SK-N-SH treated with all-trans-retinoic acid at 6 μM for 48 hours (cell line): ENCODE data around the gene JAML.

ENCODE experiments used
- ATAC-seq: fragments of 200-7000 bp; cut with Tn5 transposase; 3 replicates; pipeline ENCODE4 v1.9.1; 2020; ENCODE audit warnings: mild to moderate bottlenecking, moderate library complexity
- BACH2 ChIP-seq: fragments of 250-450 bp; sonication (Bioruptor Pico); IDR thresholded peaks from 2 replicates; pipeline ENCODE4 v1.9.0; 2021; ENCODE audit warnings: mild to moderate bottlenecking, borderline replicate concordance
- CSDC2 ChIP-seq: fragments of 250-450 bp; sonication (Bioruptor Pico); IDR thresholded peaks from 2 replicates; pipeline ENCODE4 v1.5.0; 2020; ENCODE audit warnings: mild to moderate bottlenecking, moderate library complexity
- ESRRG ChIP-seq: fragments of 250-450 bp; sonication (Bioruptor Pico); IDR thresholded peaks from 2 replicates; pipeline ENCODE4 v1.6.1; 2021; ENCODE audit warnings: mild to moderate bottlenecking
- GLIS3 ChIP-seq: fragments of 250-450 bp; sonication (Bioruptor Pico); IDR thresholded peaks from 2 replicates; pipeline ENCODE4 v1.5.0; 2020; ENCODE audit warnings: mild to moderate bottlenecking, moderate library complexity
- ISL1 ChIP-seq: fragments of 250-450 bp; sonication (Bioruptor Pico); IDR thresholded peaks from 2 replicates; pipeline ENCODE4 v2.1.2; 2022; ENCODE audit warnings: mild to moderate bottlenecking, moderate library complexity
- PPARA ChIP-seq: fragments of 250-450 bp; sonication (Bioruptor Pico); IDR thresholded peaks from 2 replicates; pipeline ENCODE4 v1.5.0; 2020; ENCODE audit warnings: mild to moderate bottlenecking, borderline replicate concordance
- RARB ChIP-seq: fragments of 250-450 bp; sonication (Bioruptor Pico); IDR thresholded peaks from 2 replicates; pipeline ENCODE4 v1.8.0; 2021; ENCODE audit warnings: mild to moderate bottlenecking, moderate library complexity
- SNAI2 ChIP-seq: fragments of 250-450 bp; sonication (Bioruptor Pico); IDR thresholded peaks from 2 replicates; pipeline ENCODE4 v1.5.0; 2020; ENCODE audit warnings: mild to moderate bottlenecking, moderate library complexity
- TOX ChIP-seq: fragments of 250-450 bp; sonication (Bioruptor Pico); IDR thresholded peaks from 2 replicates; pipeline ENCODE4 v1.8.0; 2021; ENCODE audit warnings: mild to moderate bottlenecking, moderate library complexity, borderline replicate concordance
- ZC3H10 ChIP-seq: fragments of 250-450 bp; sonication (Bioruptor Pico); IDR thresholded peaks from 2 replicates; pipeline ENCODE4 v1.5.1; 2021; ENCODE audit warnings: mild to moderate bottlenecking, moderate library complexity
- ZFP3 ChIP-seq: fragments of 250-450 bp; sonication (Bioruptor Pico); IDR thresholded peaks from 2 replicates; pipeline ENCODE4 v1.5.0; 2020; ENCODE audit warnings: mild to moderate bottlenecking, moderate library complexity
- ZFP30 ChIP-seq: fragments of 450-650 bp; formaldehyde crosslinking; IDR thresholded peaks from 2 replicates; pipeline ENCODE4 v1.5.0; 2022; ENCODE audit warnings: mild to moderate bottlenecking, moderate library complexity
- ZNF565 ChIP-seq: fragments of 450-650 bp; formaldehyde crosslinking; conservative IDR thresholded peaks from 2 replicates; pipeline ENCODE4 v1.5.0; 2020; ENCODE audit warnings: low read depth, mild to moderate bottlenecking, moderate library complexity
- ZNF8 ChIP-seq: fragments of 450-650 bp; formaldehyde crosslinking; IDR thresholded peaks from 2 replicates; pipeline ENCODE4 v1.5.0; 2020; ENCODE audit warnings: mild to moderate bottlenecking, moderate library complexity
- TF ChIP-seq, protein P1 (sequence below): fragments of 250-450 bp; sonication (Bioruptor Pico); IDR thresholded peaks from 2 replicates; pipeline ENCODE4 v1.5.0; 2020; ENCODE audit warnings: mild to moderate bottlenecking, moderate library complexity
- TF ChIP-seq, protein P2 (sequence below): fragments of 250-450 bp; sonication (Bioruptor Pico); IDR thresholded peaks from 2 replicates; pipeline ENCODE4 v1.5.1; 2021; ENCODE audit warnings: mild to moderate bottlenecking, moderate library complexity
- TF ChIP-seq, protein P3 (sequence below): fragments of 250-450 bp; sonication (Bioruptor Pico); IDR thresholded peaks from 2 replicates; pipeline ENCODE4 v1.8.0; 2021; ENCODE audit warnings: low read depth, mild to moderate bottlenecking, moderate library complexity, borderline replicate concordance
- TF ChIP-seq, protein P4 (sequence below): fragments of 250-450 bp; sonication (Bioruptor Pico); IDR thresholded peaks from 2 replicates; pipeline ENCODE4 v1.8.0; 2020; ENCODE audit warnings: mild to moderate bottlenecking, moderate library complexity, borderline replicate concordance
- TF ChIP-seq, protein P5 (sequence below): fragments of 250-450 bp; sonication (Bioruptor Pico); IDR thresholded peaks from 2 replicates; pipeline ENCODE4 v1.5.1; 2020; ENCODE audit warnings: low read depth, mild to moderate bottlenecking, moderate library complexity

Gene JAML

DNA sequence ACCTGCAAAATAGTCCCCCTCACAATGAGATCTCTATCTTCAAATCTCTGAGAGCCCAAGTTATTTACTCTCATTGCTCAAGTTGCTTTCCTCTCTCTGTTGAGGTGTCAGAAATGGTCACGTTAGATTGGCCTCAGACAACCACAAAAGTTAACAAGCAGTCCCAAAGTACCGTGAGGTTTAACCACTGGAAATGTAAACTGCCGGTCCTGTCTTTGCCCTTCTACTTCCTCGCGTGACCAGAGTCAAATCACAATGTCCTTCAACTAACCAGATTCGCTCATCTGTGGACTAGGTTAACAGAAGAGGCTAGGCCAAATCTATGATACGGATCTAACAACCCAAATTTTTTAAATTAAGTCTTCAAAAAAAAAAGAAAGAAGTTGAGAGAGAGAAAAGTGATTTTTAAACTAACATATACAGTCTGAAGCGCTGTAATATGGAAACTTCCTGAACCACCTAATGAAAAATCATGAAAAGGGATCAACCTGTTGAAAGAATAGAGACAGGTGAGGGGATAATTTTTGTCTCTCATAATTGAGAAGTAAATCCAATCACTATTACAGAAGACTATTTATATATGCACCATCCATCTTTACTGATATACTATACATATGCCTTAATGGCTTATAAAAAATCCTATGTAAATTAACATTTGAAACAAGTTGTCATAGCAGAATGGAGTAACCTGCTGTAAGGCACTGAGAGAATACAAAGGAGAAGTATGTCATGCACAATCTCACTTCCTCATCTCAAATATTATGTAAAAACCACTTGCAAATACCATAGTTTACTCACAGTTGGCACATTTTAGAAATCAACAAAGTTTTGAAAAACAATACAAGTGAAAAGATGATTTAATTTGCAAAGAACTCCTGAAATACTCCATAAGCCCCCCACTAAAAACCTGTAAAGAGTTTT lies 3.3 kb upstream of the JAML start:
- TF ChIP-seq ZNF565 (CRISPR knock-in tag) (no peak), ESRRG (CRISPR knock-in tag) (no peak), TOX (CRISPR knock-in tag) (no peak), ZFP3 (no peak), PPARA (no peak)
- TF ChIP-seq, protein P1, sequence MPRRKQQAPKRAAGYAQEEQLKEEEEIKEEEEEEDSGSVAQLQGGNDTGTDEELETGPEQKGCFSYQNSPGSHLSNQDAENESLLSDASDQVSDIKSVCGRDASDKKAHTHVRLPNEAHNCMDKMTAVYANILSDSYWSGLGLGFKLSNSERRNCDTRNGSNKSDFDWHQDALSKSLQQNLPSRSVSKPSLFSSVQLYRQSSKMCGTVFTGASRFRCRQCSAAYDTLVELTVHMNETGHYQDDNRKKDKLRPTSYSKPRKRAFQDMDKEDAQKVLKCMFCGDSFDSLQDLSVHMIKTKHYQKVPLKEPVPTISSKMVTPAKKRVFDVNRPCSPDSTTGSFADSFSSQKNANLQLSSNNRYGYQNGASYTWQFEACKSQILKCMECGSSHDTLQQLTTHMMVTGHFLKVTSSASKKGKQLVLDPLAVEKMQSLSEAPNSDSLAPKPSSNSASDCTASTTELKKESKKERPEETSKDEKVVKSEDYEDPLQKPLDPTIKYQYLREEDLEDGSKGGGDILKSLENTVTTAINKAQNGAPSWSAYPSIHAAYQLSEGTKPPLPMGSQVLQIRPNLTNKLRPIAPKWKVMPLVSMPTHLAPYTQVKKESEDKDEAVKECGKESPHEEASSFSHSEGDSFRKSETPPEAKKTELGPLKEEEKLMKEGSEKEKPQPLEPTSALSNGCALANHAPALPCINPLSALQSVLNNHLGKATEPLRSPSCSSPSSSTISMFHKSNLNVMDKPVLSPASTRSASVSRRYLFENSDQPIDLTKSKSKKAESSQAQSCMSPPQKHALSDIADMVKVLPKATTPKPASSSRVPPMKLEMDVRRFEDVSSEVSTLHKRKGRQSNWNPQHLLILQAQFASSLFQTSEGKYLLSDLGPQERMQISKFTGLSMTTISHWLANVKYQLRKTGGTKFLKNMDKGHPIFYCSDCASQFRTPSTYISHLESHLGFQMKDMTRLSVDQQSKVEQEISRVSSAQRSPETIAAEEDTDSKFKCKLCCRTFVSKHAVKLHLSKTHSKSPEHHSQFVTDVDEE (CRISPR knock-in tag), result no peak
- TF ChIP-seq, protein P2, sequence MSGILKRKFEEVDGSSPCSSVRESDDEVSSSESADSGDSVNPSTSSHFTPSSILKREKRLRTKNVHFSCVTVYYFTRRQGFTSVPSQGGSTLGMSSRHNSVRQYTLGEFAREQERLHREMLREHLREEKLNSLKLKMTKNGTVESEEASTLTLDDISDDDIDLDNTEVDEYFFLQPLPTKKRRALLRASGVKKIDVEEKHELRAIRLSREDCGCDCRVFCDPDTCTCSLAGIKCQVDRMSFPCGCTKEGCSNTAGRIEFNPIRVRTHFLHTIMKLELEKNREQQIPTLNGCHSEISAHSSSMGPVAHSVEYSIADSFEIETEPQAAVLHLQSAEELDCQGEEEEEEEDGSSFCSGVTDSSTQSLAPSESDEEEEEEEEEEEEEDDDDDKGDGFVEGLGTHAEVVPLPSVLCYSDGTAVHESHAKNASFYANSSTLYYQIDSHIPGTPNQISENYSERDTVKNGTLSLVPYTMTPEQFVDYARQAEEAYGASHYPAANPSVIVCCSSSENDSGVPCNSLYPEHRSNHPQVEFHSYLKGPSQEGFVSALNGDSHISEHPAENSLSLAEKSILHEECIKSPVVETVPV (CRISPR knock-in tag), result no peak
- TF ChIP-seq, protein P3, sequence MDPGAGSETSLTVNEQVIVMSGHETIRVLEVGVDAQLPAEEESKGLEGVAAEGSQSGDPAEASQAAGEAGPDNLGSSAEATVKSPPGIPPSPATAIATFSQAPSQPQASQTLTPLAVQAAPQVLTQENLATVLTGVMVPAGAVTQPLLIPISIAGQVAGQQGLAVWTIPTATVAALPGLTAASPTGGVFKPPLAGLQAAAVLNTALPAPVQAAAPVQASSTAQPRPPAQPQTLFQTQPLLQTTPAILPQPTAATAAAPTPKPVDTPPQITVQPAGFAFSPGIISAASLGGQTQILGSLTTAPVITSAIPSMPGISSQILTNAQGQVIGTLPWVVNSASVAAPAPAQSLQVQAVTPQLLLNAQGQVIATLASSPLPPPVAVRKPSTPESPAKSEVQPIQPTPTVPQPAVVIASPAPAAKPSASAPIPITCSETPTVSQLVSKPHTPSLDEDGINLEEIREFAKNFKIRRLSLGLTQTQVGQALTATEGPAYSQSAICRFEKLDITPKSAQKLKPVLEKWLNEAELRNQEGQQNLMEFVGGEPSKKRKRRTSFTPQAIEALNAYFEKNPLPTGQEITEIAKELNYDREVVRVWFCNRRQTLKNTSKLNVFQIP (CRISPR knock-in tag), result no peak
- TF ChIP-seq, all 23 proteins: peak for 0

DNA sequence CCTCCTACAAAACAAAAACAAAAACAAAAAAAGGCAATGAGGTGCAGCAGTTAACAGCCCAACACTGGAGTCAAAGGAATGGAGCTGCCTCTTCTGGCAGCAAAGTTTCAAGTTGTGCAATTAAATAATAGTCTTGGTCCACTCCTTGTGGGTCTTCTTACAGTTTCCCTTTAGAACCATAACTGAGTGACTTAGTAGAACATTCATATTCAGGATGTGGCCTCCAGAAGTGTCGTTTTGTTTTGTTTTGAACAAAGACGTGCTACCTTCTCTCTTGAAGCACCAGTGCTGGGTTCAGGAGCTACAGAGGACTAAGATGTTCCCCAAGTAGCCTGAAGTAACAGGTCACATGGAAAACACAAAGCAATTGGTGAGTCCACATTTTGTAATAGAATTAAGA lies 2.0 kb upstream of the JAML start:
- no peak for ATAC-seq

More for the DNA sequence above, 3.3 kb upstream of the JAML start:
- no peak for ATAC-seq

DNA sequence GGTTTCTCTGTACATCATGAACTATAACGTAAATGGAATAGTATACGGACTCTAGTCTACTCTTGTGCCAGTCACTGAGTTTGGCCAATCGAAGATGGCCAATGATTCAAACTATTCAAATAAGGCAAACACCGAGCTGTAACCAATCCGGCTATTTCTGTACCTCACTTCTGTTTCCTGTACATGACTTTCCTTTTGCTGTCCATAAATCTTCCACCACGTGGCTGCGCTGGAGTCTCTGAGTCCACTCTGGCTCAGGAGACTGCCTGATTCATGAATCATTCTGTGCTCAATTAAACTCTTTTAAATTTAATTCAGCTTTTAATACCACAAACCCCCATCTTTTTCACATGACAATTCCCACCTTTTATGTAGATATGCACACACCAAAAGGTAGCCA lies 1.5 kb upstream of the JAML start:
- no peak for ATAC-seq
- TF ChIP-seq ZC3H10 (CRISPR knock-in tag) (no peak), ESRRG (CRISPR knock-in tag) (no peak), RARB (no peak), ZNF8 (CRISPR knock-in tag) (no peak), ZFP3 (no peak), SNAI2 (CRISPR knock-in tag) (no peak), ZFP30 (no peak), TOX (CRISPR knock-in tag) (no peak), PPARA (no peak), ZNF565 (CRISPR knock-in tag) (no peak), GLIS3 (CRISPR knock-in tag) (no peak), CSDC2 (CRISPR knock-in tag) (no peak), ISL1 (CRISPR knock-in tag) (no peak)
- TF ChIP-seq, protein P3 (CRISPR knock-in tag), result no peak
- TF ChIP-seq, protein P4, sequence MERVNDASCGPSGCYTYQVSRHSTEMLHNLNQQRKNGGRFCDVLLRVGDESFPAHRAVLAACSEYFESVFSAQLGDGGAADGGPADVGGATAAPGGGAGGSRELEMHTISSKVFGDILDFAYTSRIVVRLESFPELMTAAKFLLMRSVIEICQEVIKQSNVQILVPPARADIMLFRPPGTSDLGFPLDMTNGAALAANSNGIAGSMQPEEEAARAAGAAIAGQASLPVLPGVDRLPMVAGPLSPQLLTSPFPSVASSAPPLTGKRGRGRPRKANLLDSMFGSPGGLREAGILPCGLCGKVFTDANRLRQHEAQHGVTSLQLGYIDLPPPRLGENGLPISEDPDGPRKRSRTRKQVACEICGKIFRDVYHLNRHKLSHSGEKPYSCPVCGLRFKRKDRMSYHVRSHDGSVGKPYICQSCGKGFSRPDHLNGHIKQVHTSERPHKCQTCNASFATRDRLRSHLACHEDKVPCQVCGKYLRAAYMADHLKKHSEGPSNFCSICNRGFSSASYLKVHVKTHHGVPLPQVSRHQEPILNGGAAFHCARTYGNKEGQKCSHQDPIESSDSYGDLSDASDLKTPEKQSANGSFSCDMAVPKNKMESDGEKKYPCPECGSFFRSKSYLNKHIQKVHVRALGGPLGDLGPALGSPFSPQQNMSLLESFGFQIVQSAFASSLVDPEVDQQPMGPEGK (CRISPR knock-in tag), result no peak
- TF ChIP-seq, protein P1 (CRISPR knock-in tag), result no peak
- TF ChIP-seq, protein P2 (CRISPR knock-in tag), result no peak
- TF ChIP-seq, protein P5, sequence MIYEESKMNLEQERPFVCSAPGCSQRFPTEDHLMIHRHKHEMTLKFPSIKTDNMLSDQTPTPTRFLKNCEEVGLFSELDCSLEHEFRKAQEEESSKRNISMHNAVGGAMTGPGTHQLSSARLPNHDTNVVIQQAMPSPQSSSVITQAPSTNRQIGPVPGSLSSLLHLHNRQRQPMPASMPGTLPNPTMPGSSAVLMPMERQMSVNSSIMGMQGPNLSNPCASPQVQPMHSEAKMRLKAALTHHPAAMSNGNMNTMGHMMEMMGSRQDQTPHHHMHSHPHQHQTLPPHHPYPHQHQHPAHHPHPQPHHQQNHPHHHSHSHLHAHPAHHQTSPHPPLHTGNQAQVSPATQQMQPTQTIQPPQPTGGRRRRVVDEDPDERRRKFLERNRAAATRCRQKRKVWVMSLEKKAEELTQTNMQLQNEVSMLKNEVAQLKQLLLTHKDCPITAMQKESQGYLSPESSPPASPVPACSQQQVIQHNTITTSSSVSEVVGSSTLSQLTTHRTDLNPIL (CRISPR knock-in tag), result no peak

More for the DNA sequence above, 2.0 kb upstream of the JAML start:
- TF ChIP-seq ZNF8 (CRISPR knock-in tag) (no peak), ZNF565 (CRISPR knock-in tag) (no peak), ZC3H10 (CRISPR knock-in tag) (no peak), BACH2 (CRISPR knock-in tag) (no peak)
